DOHH2 (cell line): ENCODE data around the gene RALBP1.

Experiments used
- EZH2phosphoT487 ChIP-seq: fragments of 200-600 bp; sonication (generic); IDR thresholded peaks from 2 replicates; pipeline ENCODE4 v1.6.1; 2017; ENCODE audit warnings: borderline replicate concordance, mild to moderate bottlenecking, antibody characterized with exemption, low read length, moderate library complexity, mixed read lengths
- TF ChIP-seq, protein P1 (sequence below): fragments of 200-600 bp; sonication (generic); IDR thresholded peaks from one replicate; pipeline ENCODE4 v1.5.1; 2014; ENCODE audit warnings: antibody characterized with exemption, mild to moderate bottlenecking, low read depth, low read length; ENCODE audit not compliant: poor library complexity, severe bottlenecking

DNA sequence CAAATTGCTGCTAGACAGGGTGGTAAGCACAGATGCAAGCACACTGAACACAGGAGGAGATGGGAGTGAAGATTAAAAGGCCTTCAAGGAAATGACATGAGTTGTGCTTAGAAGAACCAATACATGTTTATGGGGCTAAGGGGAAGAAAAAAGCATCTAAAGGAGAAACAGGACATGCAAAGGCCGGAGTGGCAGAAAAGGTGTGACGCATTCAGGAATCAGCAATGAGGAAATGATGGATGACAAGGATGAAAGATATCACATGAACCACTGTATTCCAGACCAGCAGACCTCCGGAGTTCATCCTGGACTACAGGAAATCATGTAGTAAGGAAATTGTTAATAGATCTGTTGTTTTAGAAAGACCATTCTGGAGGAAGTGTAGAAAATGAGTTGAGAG, 96.2 kb downstream of the RALBP1 start:
- TF ChIP-seq, protein P1, sequence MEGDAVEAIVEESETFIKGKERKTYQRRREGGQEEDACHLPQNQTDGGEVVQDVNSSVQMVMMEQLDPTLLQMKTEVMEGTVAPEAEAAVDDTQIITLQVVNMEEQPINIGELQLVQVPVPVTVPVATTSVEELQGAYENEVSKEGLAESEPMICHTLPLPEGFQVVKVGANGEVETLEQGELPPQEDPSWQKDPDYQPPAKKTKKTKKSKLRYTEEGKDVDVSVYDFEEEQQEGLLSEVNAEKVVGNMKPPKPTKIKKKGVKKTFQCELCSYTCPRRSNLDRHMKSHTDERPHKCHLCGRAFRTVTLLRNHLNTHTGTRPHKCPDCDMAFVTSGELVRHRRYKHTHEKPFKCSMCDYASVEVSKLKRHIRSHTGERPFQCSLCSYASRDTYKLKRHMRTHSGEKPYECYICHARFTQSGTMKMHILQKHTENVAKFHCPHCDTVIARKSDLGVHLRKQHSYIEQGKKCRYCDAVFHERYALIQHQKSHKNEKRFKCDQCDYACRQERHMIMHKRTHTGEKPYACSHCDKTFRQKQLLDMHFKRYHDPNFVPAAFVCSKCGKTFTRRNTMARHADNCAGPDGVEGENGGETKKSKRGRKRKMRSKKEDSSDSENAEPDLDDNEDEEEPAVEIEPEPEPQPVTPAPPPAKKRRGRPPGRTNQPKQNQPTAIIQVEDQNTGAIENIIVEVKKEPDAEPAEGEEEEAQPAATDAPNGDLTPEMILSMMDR, result no peak
- TF ChIP-seq EZH2phosphoT487, result no peak
